OCI-LY1 (cell line): ENCODE measurements around the gene P2RY14.

Experiments used
- H2AFZ ChIP-seq: fragments of 200-600 bp; sonication (generic), shearing (Covaris generic); 2 replicates; pipeline ENCODE4 v1.6.0; 2014; ENCODE audit warnings: antibody characterized with exemption, mild to moderate bottlenecking, low read length
- H3F3A ChIP-seq: fragments of 200-600 bp; sonication (generic), shearing (Covaris generic); 2 replicates; pipeline ENCODE4 v1.6.0; 2014; ENCODE audit warnings: mild to moderate bottlenecking, antibody characterized with exemption, low read length, moderate library complexity; ENCODE audit not compliant: insufficient read depth
- H3K27ac ChIP-seq: fragments of 200-600 bp; sonication (generic); 2 replicates; pipeline ENCODE4 v1.5.1; 2014; ENCODE audit warnings: low read length, mixed run types, mild to moderate bottlenecking, low read depth; ENCODE audit not compliant: poor library complexity, severe bottlenecking
- H3K27me3 ChIP-seq: fragments of 200-600 bp; sonication (generic); 2 replicates; pipeline ENCODE4 v1.6.0; 2014; ENCODE audit warnings: antibody characterized with exemption, mild to moderate bottlenecking, low read length, moderate library complexity; ENCODE audit not compliant: insufficient read depth
- H3K36me3 ChIP-seq: fragments of 200-600 bp; sonication (generic); 2 replicates; pipeline ENCODE4 v1.6.1; 2014; ENCODE audit warnings: mild to moderate bottlenecking, antibody characterized with exemption, low read length, moderate library complexity, mixed read lengths; ENCODE audit not compliant: insufficient read depth
- H3K4me1 ChIP-seq: fragments of 200-600 bp; sonication (generic); 2 replicates; pipeline ENCODE4 v1.5.1; 2014; ENCODE audit warnings: mild to moderate bottlenecking, low read length, moderate library complexity; ENCODE audit not compliant: insufficient read depth, severe bottlenecking
- H3K4me2 ChIP-seq: fragments of 200-600 bp; sonication (generic), shearing (Covaris generic); 2 replicates; pipeline ENCODE4 v1.6.1; 2014; ENCODE audit warnings: low read length
- H3K4me3 ChIP-seq: fragments of 200-600 bp; sonication (generic); 2 replicates; pipeline ENCODE4 v1.5.1; 2014; ENCODE audit warnings: low read length, low read depth, mild to moderate bottlenecking, mixed read lengths; ENCODE audit not compliant: poor library complexity, severe bottlenecking
- H3K79me2 ChIP-seq: fragments of 200-600 bp; shearing (Covaris generic); 2 replicates; pipeline ENCODE4 v1.6.1; 2016; ENCODE audit warnings: mixed run types, low read length, mixed read lengths; ENCODE audit not compliant: insufficient read depth
- H3K9ac ChIP-seq: fragments of 200-600 bp; sonication (generic), shearing (Covaris generic); 2 replicates; pipeline ENCODE4 v1.6.1; 2014; ENCODE audit warnings: mild to moderate bottlenecking, low read length, mixed read lengths
- H3K9me2 ChIP-seq: fragments of 200-600 bp; sonication (generic), shearing (Covaris generic); 2 replicates; pipeline ENCODE4 v1.6.1; 2014; ENCODE audit warnings: low read depth, mild to moderate bottlenecking, low read length, mixed read lengths
- H3K9me3 ChIP-seq: fragments of 200-600 bp; shearing (Covaris generic); 2 replicates; pipeline ENCODE4 v1.6.1; 2014; ENCODE audit warnings: low read length, mixed read lengths
- H4K20me1 ChIP-seq: fragments of 200-600 bp; sonication (generic), shearing (Covaris generic); 2 replicates; pipeline ENCODE4 v1.6.0; 2016; ENCODE audit warnings: mild to moderate bottlenecking, low read length; ENCODE audit not compliant: insufficient read depth
- CTCF ChIP-seq: fragments of 200-600 bp; sonication (generic), shearing (Covaris generic); IDR thresholded peaks from 2 replicates; pipeline ENCODE4 v1.5.1; 2017; ENCODE audit warnings: mild to moderate bottlenecking, antibody characterized with exemption, low read length, moderate library complexity, mixed read lengths
- EZH2 ChIP-seq: fragments of 200-600 bp; sonication (generic), shearing (Covaris generic); IDR thresholded peaks from 2 replicates; pipeline ENCODE4 v1.8.0; 2017; ENCODE audit warnings: borderline replicate concordance, mixed run types, mild to moderate bottlenecking, antibody characterized with exemption, low read length, moderate library complexity, mixed read lengths

Gene P2RY14

GRCh38 chr3:151297429-151297828 is 19.1 kb upstream of the P2RY14 start:
- TF ChIP-seq EZH2 (no peak), CTCF (no peak)
- Histone ChIP-seq H3K36me3 (no peaks in the 10 kb centered on the region), H3K4me1 (no peaks in the 10 kb centered on the region), H2AFZ (no peak overlapping the region), H3K9me2 (no peaks in the 10 kb centered on the region), H4K20me1 (no peaks in the 10 kb centered on the region), H3K27ac (no peak overlapping the region), H3K4me3 (no peak overlapping the region), H3K79me2 (no peaks in the 10 kb centered on the region), H3K9me3 (no peaks in the 10 kb centered on the region), H3K4me2 (no peak overlapping the region), H3K27me3 (no peaks in the 10 kb centered on the region), H3K9ac (no peak overlapping the region), H3F3A (no peaks in the 10 kb centered on the region)

DNA sequence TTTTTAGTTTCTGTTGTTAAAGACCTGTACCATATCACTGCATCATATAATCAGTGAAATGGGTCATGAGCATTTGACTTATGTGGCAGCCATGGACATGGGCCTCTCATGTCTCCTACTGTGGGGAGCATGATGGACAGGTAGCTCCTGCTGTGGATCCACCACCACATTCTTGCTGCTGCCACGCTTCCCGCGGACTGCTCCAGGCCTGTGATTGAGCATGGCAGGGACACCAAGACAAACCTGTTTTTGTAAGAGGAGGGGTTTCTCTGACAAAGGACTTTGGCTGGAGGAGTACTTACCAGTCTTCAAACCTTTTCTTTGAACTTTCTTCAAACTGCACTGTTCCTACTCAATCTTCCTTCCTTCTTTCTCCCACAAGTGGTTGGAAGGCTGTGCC is 17.9 kb upstream of the P2RY14 start:
- Histone ChIP-seq H3K4me2 (no peak overlapping the region), H3K79me2 (no peaks in the 10 kb centered on the region), H2AFZ (no peak overlapping the region), H3K4me1 (no peaks in the 10 kb centered on the region), H4K20me1 (no peaks in the 10 kb centered on the region), H3F3A (no peaks in the 10 kb centered on the region), H3K27me3 (no peaks in the 10 kb centered on the region), H3K9me2 (no peaks in the 10 kb centered on the region), H3K4me3 (no peak overlapping the region), H3K36me3 (no peaks in the 10 kb centered on the region), H3K9me3 (no peaks in the 10 kb centered on the region), H3K9ac (no peak overlapping the region), H3K27ac (no peak overlapping the region)
- TF ChIP-seq EZH2 (no peak), CTCF (no peak)

DNA sequence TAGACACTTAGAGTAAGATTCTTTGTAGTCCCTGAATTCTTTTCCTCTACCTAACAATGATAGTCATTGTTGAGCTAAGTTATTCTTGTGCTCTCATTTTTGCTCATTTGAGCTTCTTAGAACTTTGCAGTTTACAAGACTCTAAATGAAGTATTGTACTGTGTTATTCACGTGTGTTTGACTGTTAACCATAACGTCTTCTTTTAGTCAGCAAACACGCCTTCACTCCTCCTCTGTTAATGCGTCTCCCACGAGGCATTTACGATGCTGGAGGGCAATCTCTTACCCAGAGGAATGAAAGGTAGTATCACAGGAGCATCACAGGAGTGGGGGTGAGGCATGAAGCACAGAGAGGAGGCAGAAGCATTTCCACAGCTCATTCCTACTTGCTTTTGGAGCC is 14.8 kb upstream of the P2RY14 start:
- no peak overlapping the region for H3K4me3 ChIP-seq
- H2AFZ ChIP-seq = no peak overlapping the region
- H3K27me3 ChIP-seq = no peaks in the 10 kb centered on the region
- no peaks in the 10 kb centered on the region for H4K20me1 ChIP-seq
- no peaks in the 10 kb centered on the region for H3K9me2 ChIP-seq
- H3K79me2 ChIP-seq = no peaks in the 10 kb centered on the region
- TF ChIP-seq CTCF (no peak), EZH2 (no peak)
- no peaks in the 10 kb centered on the region for H3K36me3 ChIP-seq
- no peaks in the 10 kb centered on the region for H3K9me3 ChIP-seq
- no peak overlapping the region for H3K9ac ChIP-seq
- H3K4me1 ChIP-seq = no peaks in the 10 kb centered on the region
- no peak overlapping the region for H3K27ac ChIP-seq
- H3F3A ChIP-seq = no peaks in the 10 kb centered on the region
- H3K4me2 ChIP-seq = no peak overlapping the region
